Thoracic aorta (tissue), 2 donors: Measurements from ENCODE around the gene MDC1. TPM values are rescaled to one million over a fixed set of nuclear protein-coding genes. Genes with fewer than 3 reads are reported as not detected.

Experiments used
- ATAC-seq: fragments of 150-250 bp; one replicate; pipeline ENCODE4 v1.8.0; 2017; ENCODE audit warnings: low read depth; ENCODE audit not compliant: insufficient number of reproducible peaks, low FRiP score
- DNase-seq: peaks from one replicate; pipeline ENCODE4 v3.0.0-alpha.2; 2020; ENCODE audit warnings: low spot score
- H3K27ac ChIP-seq, 2 donors: fragments of 200-600 bp; sonication (generic); 1 replicate in 1 of 2; 2 replicates in 1 of 2; pipeline ENCODE4 v1.5.1; 2016; ENCODE audit warnings: mild to moderate bottlenecking in 2 of 2, moderate library complexity in 2 of 2
- H3K27me3 ChIP-seq: fragments of 200-600 bp; sonication (generic); replicated peaks from 2 replicates; pipeline ENCODE4 v1.6.0; 2016; ENCODE audit warnings: mild to moderate bottlenecking; ENCODE audit not compliant: insufficient read depth
- H3K36me3 ChIP-seq: fragments of 200-600 bp; sonication (generic); one replicate; pipeline ENCODE4 v1.5.1; 2016
- H3K4me1 ChIP-seq, 2 donors: fragments of 200-600 bp; sonication (generic); 1 replicate in 1 of 2; 2 replicates in 1 of 2; pipeline versions ENCODE4 v1.5.1 to v1.6.0; 2016; ENCODE audit warnings: low read depth in 2 of 2, mild to moderate bottlenecking in 1 of 2; ENCODE audit not compliant: control insufficient read depth in 1 of 2
- H3K4me3 ChIP-seq: fragments of 200-600 bp; sonication (generic); 2 replicates; pipeline ENCODE4 v1.5.1; 2016; ENCODE audit warnings: mild to moderate bottlenecking
- H3K9me3 ChIP-seq: fragments of 200-600 bp; sonication (generic); 2 replicates; pipeline ENCODE4 v1.5.1; 2016
- CTCF ChIP-seq: fragments of 200-600 bp; sonication (generic); IDR thresholded peaks from one replicate; pipeline ENCODE4 v1.5.1; 2019; ENCODE audit warnings: antibody characterized with exemption
- total RNA-seq, 2 donors: library from RNA; depleted of rRNA; stranded (reverse); fragments of >200 nt; gene quantifications; one replicate each; pipeline versions ENCODE4 v1.1.0 to v1.2.3, GENCODE V29; 2016

Gene MDC1
- total RNA-seq, 2 donors from 2014 or later = 16.6 to 22.6 TPM

DNA sequence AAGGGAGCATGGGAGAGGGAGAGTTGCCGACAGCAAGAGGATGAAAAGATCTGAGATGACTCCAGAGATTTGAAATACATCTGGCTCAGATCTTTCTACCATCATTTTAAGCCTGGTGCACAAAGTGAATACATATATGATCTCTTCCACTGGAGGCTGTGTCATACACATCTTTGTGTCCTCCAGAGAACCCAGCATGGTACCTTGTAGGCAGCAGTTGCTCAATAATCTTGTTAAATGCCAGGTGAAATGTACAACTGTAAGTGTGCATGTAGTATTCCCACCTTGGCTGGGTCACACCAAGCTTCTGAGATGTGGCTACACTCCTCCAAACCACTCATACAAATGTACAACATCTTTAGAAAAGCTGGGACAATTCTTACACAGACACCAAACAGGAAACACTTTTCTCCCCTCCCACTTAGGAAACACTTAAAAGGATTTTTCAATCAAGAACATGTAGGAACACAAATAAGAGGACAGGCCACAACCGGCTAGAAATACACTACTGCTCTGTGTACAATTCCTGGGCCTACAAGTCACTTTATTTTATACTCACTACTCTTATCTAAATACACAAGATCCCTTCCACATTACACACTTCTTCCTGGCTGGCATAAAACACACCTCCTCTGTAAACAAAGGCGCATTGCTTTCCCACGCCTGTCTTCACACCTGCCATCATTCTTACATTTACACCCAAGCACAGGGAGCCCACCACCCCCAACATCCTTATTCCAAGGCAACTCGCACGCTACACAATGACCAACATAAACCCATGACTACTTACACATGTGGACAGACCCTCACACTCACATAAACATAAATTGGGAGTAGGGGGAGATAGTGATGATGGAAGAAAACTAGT, 31.1 kb upstream of the MDC1 start:
- no peak for DNase-seq
- Histone ChIP-seq H3K36me3 (no peaks in the 10 kb centered on the region), H3K4me1 (peaks cover 13 to 36% of the 10 kb centered on the region in 2 donors), H3K4me3 (no peak overlapping the region), H3K27ac (no peak overlapping the region), H3K27me3 (no peaks in the 10 kb centered on the region), H3K9me3 (no peaks in the 10 kb centered on the region)
- no peak for ATAC-seq
- TF ChIP-seq CTCF = no peak

DNA sequence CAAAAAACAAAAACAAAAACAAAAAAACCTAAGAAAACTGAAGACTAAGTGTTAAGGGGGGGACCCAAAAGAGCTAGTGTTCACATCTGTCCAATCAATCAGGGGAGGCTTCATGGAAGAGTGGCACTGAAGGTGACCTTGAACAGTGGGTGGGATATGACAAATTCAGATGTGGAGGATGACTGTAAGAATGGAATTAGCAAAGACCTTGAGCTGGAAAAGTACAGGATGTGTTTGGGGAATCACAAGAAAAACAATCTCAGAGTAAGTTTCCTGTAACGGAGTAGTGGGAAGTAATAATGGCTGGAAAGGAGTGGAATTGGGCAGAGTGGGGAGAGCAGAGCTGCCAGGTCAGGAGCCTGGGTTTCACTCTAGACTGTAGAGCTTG, 30.2 kb upstream of the MDC1 start:
- no peak overlapping the region for H3K4me3 ChIP-seq
- H3K4me1 ChIP-seq = peaks cover 8 to 33% of the 10 kb centered on the region in 2 donors
- H3K9me3 ChIP-seq = no peaks in the 10 kb centered on the region
- TF ChIP-seq CTCF = no peak
- H3K27ac ChIP-seq = no peak overlapping the region
- no peak for DNase-seq
- H3K36me3 ChIP-seq = no peaks in the 10 kb centered on the region
- H3K27me3 ChIP-seq = no peaks in the 10 kb centered on the region
- no peak for ATAC-seq

GRCh38 chr6:30744054-30744805, 27.1 kb upstream of the MDC1 start, which contains the start of gene IER3:
IER3 (minus strand) TSS chr6:30744547; CDS start chr6:30744518, 29 bp downstream.
- Histone ChIP-seq H3K27me3 (no peaks in the 10 kb centered on the region), H3K36me3 (peaks cover 13% of the 10 kb centered on the region), H3K4me1 (peaks cover 9 to 46% of the 10 kb centered on the region in 2 donors), H3K9me3 (no peaks in the 10 kb centered on the region), H3K4me3 (peak within 1 kb of the TSS; percentile 93), H3K27ac (peak within 1 kb of the TSS; percentile 92 to 94)
- TF ChIP-seq CTCF = peak; percentile 71
- ATAC-seq (peak; percentile 30), DNase-seq (peak; percentile 64)

DNA sequence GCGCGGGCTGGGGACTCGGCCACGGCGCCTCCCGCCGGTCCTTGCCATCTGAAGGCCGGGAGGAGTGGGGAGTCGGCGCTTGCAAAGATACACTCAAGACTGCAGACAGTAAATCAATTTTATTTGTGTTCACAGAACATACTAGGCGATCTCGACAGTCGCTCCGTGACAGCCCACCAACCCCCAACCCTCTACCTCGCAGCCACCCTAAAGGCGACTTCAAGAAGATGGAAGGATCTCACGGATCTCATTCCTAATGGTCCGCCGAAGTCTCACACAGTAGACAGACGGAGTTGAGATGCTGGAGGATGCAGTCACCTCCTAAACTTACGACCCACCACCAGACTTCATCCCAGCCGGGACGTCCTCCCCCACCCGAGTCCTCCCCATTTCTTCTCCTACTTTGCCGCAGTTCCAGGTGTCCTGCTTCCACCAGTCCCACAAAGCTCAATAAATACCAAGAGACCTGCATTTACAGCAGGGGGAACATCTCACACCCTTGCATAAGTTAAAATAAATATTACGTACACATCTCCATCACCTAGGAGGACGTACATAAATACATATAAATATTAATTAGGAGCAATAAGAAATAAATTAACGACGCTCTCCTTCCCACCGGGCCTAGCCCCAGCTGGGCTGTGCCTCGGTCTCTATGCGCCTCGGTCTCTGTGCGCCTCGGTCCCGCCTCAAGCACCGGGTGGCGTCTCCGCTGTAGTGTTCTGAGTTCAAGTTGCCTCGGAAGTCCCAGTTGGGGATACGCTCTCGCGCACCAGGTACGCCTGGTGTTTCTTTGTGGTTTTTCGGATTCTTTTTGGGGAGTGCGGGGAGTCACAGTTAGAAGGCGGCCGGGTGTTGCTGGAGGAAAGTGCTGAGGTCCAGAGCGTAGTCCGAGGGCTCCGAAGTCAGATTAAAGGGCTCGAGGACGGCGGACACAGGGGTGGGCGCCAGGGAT, 26.3 kb upstream of the MDC1 start:
- Histone ChIP-seq H3K27ac (peak overlapping the region; percentile 92 to 94), H3K4me1 (peaks cover 9 to 46% of the 10 kb centered on the region in 2 donors), H3K4me3 (peak overlapping the region; percentile 93), H3K27me3 (no peaks in the 10 kb centered on the region), H3K9me3 (no peaks in the 10 kb centered on the region), H3K36me3 (peaks cover 20% of the 10 kb centered on the region)
- ATAC-seq (no peak), DNase-seq (no peak)
- TF ChIP-seq CTCF = no peak
